Endothelial cell of umbilical vein (primary cell): Measurements from ENCODE around the gene MROH7. TPM values are rescaled to one million over a fixed set of nuclear protein-coding genes. Genes with fewer than 3 reads are reported as not detected.

Experiments used
- BruUV-seq: library from RNA; stranded (reverse); fragments of 400-500 nt; replicated peaks from 2 replicates; lab custom pipeline; 2021; lab: Mats Ljungman, UMichigan
- CTCF ChIA-PET: fragments of 300-600, 350-600 bp; sonication (Branson Sonifier 250); formaldehyde crosslinking; loops from one replicate; lab custom pipeline; 2021; ENCODE audit warnings: antibody characterized with exemption, inconsistent platforms; lab: Charles Lee
- POLR2A ChIA-PET: fragments of 300-600, 350-600 bp; sonication (Branson Sonifier 250); formaldehyde crosslinking; loops from one replicate; lab custom pipeline; 2021; ENCODE audit warnings: antibody characterized with exemption, inconsistent platforms; lab: Charles Lee
- DNase-seq: peaks from one replicate; pipeline ENCODE4 v3.0.0-alpha.2; 2011; ENCODE audit warnings: low read depth, low spot score
- FAIRE-seq: peaks from 2 replicates; lab custom pipeline; 2011; peaks lifted over from hg19 to GRCh38; lab: Jason Lieb, UNC
- H2AFZ ChIP-seq: 2 replicates; pipeline ENCODE4 v1.6.0; 2012; ENCODE audit warnings: low read depth, low read length, control low read depth, inconsistent platforms
- H3K27ac ChIP-seq: 2 replicates; pipeline ENCODE4 v1.5.1; 2011; ENCODE audit warnings: low read depth, mild to moderate bottlenecking, control low read depth, low read length, moderate library complexity; ENCODE audit not compliant: insufficient read depth
- H3K27me3 ChIP-seq, 2 experiments: 2 replicates each; pipeline versions ENCODE4 v1.6.0 to v1.6.1; 2011; ENCODE audit warnings: low read length in 2 of 2, mixed read lengths in 1 of 2; ENCODE audit not compliant: control insufficient read depth in 2 of 2, insufficient read depth in 2 of 2
- H3K36me3 ChIP-seq, 2 experiments: 2 replicates in 1 of 2; 3 replicates in 1 of 2; pipeline ENCODE4 v1.5.1; 2011; ENCODE audit warnings: low read length in 2 of 2, mild to moderate bottlenecking in 1 of 2, moderate library complexity in 1 of 2; ENCODE audit not compliant: control insufficient read depth in 2 of 2, insufficient read depth in 2 of 2; ENCODE audit errors: extremely low read depth in 1 of 2
- H3K4me1 ChIP-seq: 3 replicates; pipeline ENCODE4 v1.5.1; 2011; ENCODE audit warnings: mild to moderate bottlenecking, low read length; ENCODE audit not compliant: control insufficient read depth, insufficient read depth; ENCODE audit errors: extremely low read depth
- H3K4me2 ChIP-seq: 2 replicates; pipeline ENCODE4 v1.6.1; 2011; ENCODE audit warnings: low read length, control low read depth, mixed read lengths; ENCODE audit not compliant: insufficient read depth
- H3K4me3 ChIP-seq, 3 experiments: fragments of 200-600 bp in 1 of 3; sonication (generic), shearing (Covaris generic) in 1 of 3; replicated peaks in 1 of 3; 2 replicates each; pipeline ENCODE4 v1.5.1; 2011 to 2016; ENCODE audit warnings: control low read depth in 3 of 3, low read length in 3 of 3, mild to moderate bottlenecking in 2 of 3, inconsistent platforms in 1 of 3, low read depth in 1 of 3, moderate library complexity in 1 of 3; ENCODE audit not compliant: insufficient read depth in 1 of 3
- H3K79me2 ChIP-seq: 2 replicates; pipeline ENCODE4 v1.6.0; 2012; ENCODE audit warnings: low read length, inconsistent platforms; ENCODE audit not compliant: control insufficient read depth, insufficient read depth
- H3K9ac ChIP-seq: replicated peaks from 2 replicates; pipeline ENCODE3; 2011; ENCODE audit warnings: low read length, control low read depth; ENCODE audit not compliant: insufficient read depth; ENCODE audit errors: extremely low read depth
- H3K9me1 ChIP-seq: replicated peaks from 3 replicates; pipeline ENCODE4 v1.6.0; 2011; ENCODE audit warnings: mild to moderate bottlenecking, low read length; ENCODE audit not compliant: control insufficient read depth, insufficient read depth; ENCODE audit errors: extremely low read depth
- H3K9me3 ChIP-seq: replicated peaks from 2 replicates; pipeline ENCODE4 v1.5.1; 2012; ENCODE audit warnings: low read length, inconsistent platforms; ENCODE audit not compliant: control insufficient read depth, insufficient read depth
- H4K20me1 ChIP-seq: replicated peaks from 2 replicates; pipeline ENCODE3; 2011; ENCODE audit warnings: mild to moderate bottlenecking, low read length; ENCODE audit not compliant: control insufficient read depth, insufficient read depth; ENCODE audit errors: extremely low read depth
- CTCF ChIP-seq, 2 donors: IDR thresholded peaks; 1 replicate in 1 of 2; 2 replicates in 1 of 2; pipeline ENCODE4 v1.5.1; 2011; ENCODE audit warnings: low read length in 2 of 2, mild to moderate bottlenecking in 2 of 2, moderate library complexity in 2 of 2, control low read depth in 1 of 2, inconsistent platforms in 1 of 2, low read depth in 1 of 2; ENCODE audit not compliant: insufficient read depth in 1 of 2; ENCODE audit errors: extremely low read depth in 1 of 2
- EZH2 ChIP-seq: IDR thresholded peaks from 2 replicates; pipeline ENCODE4 v1.6.1; 2012; ENCODE audit warnings: borderline replicate concordance, low read depth, mild to moderate bottlenecking, moderate library complexity, low read length, inconsistent platforms; ENCODE audit not compliant: severe bottlenecking
- FOS ChIP-seq: IDR thresholded peaks from 2 replicates; pipeline ENCODE4 v1.6.1; 2011; ENCODE audit warnings: mild to moderate bottlenecking, low read length, moderate library complexity, borderline replicate concordance; ENCODE audit not compliant: insufficient read depth
- JUN ChIP-seq: IDR thresholded peaks from 2 replicates; pipeline ENCODE4 v1.6.1; 2011; ENCODE audit warnings: borderline replicate concordance, low read depth; ENCODE audit not compliant: insufficient read length, insufficient read depth
- MYC ChIP-seq: IDR thresholded peaks from one replicate; pipeline ENCODE4 v1.6.1; 2011; ENCODE audit warnings: mild to moderate bottlenecking, low read depth, low read length
- POLR2A ChIP-seq: IDR thresholded peaks from 2 replicates; pipeline ENCODE4 v1.6.1; 2012; ENCODE audit warnings: low read depth, mild to moderate bottlenecking, control low read depth, low read length
- POLR2AphosphoS5 ChIP-seq: IDR thresholded peaks from 2 replicates; pipeline ENCODE4 v1.6.1; 2012; ENCODE audit warnings: low read depth, mild to moderate bottlenecking, control low read depth, low read length, moderate library complexity; ENCODE audit not compliant: insufficient read depth
- dilution Hi-C: fragments of 300-500 bp; cut with MboI; formaldehyde crosslinking; loops from one replicate; pipeline ENCODE4 v1.15.0; 2019; ENCODE audit warnings: low sequenced_read_pairs; ENCODE audit not compliant: extremely low pct_ligation_motif_present
- intact Hi-C: fragments of 100-400 bp; cut with micrococcal nuclease; formaldehyde crosslinking; loops from one replicate; pipeline ENCODE4 v1.10.0; 2022
- polyA plus RNA-seq, 4 experiments: library from polyadenylated mRNA; depleted of rRNA in 3 of 4; stranded (reverse) in 3 of 4; unstranded in 1 of 4; fragments of >200 nt; gene quantifications; 2 replicates each; pipeline versions ENCODE4 v1.2.1 to v1.2.3, GENCODE V29; 2011 to 2012; ENCODE audit warnings: missing spikeins in 1 of 4
- total RNA-seq: library from RNA; stranded (reverse); gene quantifications from 2 replicates; pipeline ENCODE4 v1.2.3, GENCODE V29; 2021
- TF ChIP-seq, protein P1 (sequence below): IDR thresholded peaks from 2 replicates; pipeline ENCODE4 v1.6.1; 2011; ENCODE audit not compliant: insufficient read depth, insufficient read length

Gene MROH7
- total and polyA plus RNA-seq, 2 donors (not counting 3 experiments of a cell fraction or from before 2014, with no cell fraction given): 0.06 to 0.24 TPM

DNA sequence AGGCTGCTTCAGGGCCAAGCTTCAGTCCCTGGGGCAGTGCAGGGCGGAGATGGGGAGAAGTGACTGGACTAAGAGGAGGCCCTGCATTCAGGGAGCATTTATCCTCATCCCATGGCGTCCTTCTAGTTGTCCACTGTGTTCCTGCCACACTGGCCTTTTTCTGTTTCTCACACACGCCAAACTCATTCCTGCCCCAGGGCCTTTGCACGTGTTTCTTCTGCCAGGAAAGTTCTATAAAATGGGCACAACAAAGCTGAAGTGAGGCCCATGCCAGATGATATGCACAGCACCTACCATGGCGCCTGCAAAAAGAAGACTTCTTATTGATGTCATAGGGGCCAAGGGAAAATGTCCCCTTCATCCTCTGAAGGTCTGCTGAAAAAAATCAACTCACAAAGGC lies 24.3 kb downstream of the MROH7 start:
- Histone ChIP-seq H4K20me1 (no peaks in the 10 kb centered on the region), H3K4me1 (no peaks in the 10 kb centered on the region), H3K4me3 (no peak overlapping the region), H3K79me2 (no peaks in the 10 kb centered on the region), H3K4me2 (no peak overlapping the region), H3K9ac (no peak overlapping the region), H3K36me3 (no peaks in the 10 kb centered on the region), H2AFZ (no peak overlapping the region), H3K9me3 (no peaks in the 10 kb centered on the region), H3K27ac (no peak overlapping the region), H3K27me3 (no peaks in the 10 kb centered on the region), H3K9me1 (no peaks in the 10 kb centered on the region)
- no peak for DNase-seq
- no peak for FAIRE-seq
- no TSS peak for BruUV-seq
- intact Hi-C loops: no loop called here
- no peak for TF ChIP-seq CTCF (IDR thresholded peaks at IDR 0.05; ENCODE audit: extremely low read depth in 1 of 2, insufficient read depth in 1 of 2, low read depth in 1 of 2, low read length in 2 of 2)
- TF ChIP-seq, protein P1, sequence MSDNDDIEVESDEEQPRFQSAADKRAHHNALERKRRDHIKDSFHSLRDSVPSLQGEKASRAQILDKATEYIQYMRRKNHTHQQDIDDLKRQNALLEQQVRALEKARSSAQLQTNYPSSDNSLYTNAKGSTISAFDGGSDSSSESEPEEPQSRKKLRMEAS: no peak
- TF ChIP-seq POLR2A: no peak
- TF ChIP-seq FOS: no peak
- TF ChIP-seq JUN: no peak
- no peak for TF ChIP-seq MYC
- TF ChIP-seq EZH2: no peak
- TF ChIP-seq POLR2AphosphoS5: no peak
- dilution Hi-C loops: no loop called here
- ChIA-PET POLR2A (no interaction called here), CTCF (no interaction called here)
